ENCODE results near the gene CPN2.

DNA sequence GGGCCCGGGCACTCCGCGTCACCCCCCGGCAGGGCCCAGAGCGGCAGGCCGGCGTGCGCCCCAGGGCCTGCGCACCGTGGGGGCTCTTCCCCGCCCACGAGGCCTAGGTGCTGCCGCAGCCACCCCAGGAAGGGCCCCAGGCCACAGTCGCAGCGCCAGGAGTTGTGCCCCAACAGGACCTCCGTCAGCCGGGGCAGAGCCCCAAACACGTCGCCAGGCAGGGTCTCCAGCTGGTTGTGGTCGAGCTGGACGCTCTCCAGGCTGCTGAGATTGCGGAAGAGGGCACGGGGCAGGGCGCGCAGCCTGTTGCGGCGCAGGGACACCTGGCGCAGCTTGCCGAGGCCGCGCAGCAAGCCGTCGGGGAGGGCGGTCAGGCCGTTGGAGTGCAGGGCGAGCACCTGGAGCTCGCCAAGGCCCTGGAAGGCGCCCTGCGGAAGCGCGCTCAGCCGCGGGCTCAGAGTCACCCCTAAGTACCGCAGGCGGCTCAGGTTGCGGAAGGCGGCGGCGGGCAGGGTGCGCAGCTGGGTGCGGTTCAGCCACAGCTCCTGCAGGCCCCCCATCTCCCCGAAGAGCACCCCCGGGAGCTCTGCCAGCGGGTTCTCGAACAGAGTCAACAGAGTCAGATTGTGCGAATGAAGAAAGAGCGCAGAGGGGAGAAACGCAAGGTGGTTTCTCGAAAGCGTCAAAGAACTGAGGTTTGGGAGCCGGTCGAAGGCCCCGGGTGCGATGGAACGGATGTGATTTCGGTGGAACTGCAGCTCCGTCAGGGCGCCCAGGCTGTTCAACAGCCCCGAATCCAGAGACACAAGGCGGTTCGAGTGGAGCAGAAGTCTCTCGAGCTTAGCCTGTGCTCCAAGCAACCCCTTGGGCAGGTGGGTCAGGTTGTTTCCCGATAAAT lies 46.0 kb upstream of the CPN2 start:
- TF ChIP-seq, protein P1, sequence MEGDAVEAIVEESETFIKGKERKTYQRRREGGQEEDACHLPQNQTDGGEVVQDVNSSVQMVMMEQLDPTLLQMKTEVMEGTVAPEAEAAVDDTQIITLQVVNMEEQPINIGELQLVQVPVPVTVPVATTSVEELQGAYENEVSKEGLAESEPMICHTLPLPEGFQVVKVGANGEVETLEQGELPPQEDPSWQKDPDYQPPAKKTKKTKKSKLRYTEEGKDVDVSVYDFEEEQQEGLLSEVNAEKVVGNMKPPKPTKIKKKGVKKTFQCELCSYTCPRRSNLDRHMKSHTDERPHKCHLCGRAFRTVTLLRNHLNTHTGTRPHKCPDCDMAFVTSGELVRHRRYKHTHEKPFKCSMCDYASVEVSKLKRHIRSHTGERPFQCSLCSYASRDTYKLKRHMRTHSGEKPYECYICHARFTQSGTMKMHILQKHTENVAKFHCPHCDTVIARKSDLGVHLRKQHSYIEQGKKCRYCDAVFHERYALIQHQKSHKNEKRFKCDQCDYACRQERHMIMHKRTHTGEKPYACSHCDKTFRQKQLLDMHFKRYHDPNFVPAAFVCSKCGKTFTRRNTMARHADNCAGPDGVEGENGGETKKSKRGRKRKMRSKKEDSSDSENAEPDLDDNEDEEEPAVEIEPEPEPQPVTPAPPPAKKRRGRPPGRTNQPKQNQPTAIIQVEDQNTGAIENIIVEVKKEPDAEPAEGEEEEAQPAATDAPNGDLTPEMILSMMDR (IDR thresholded peaks at IDR 0.05): no peak
- TF ChIP-seq POLR2AphosphoS5 (IDR thresholded peaks at IDR 0.05) (no peak), EP300 (IDR thresholded peaks at IDR 0.05; ENCODE audit: low read depth) (no peak)

Measured in transverse colon (tissue), 4 donors.